ENCODE measurements around the gene PPP1R15A.
A peak's percentile ranks its signal among the peaks of the same experiment; 100 is the strongest.
"Not testable (repeated sequence)": the region's sequence is repeated elsewhere in the genome, so short reads cannot be mapped to it uniquely, and the experiment has no call there.

Gene PPP1R15A

GRCh38 chr19:48867746-48868113 is 4.5 kb upstream of the PPP1R15A start:
- H3K9me3 ChIP-seq = no peaks in the 10 kb centered on the region
- no peak overlapping the region for H3K4me3 ChIP-seq (ENCODE audit: low read depth in 1 of 2, low read length in 1 of 2)
- no peaks in the 10 kb centered on the region for H3K36me3 ChIP-seq
- peaks cover 3 to 7% of the 10 kb centered on the region in 2 experiments for H3K4me1 ChIP-seq (ENCODE audit: control insufficient read depth in 1 of 2, insufficient read depth in 1 of 2, low read depth in 1 of 2, low read length in 1 of 2)
- H3K27me3 ChIP-seq = peaks cover 16% of the 10 kb centered on the region
- TF ChIP-seq CTCF (IDR thresholded peaks at IDR 0.05) = no peak
- no peak overlapping the region for H3K27ac ChIP-seq

GRCh38 chr19:48868114-48868886 is 3.9 kb upstream of the PPP1R15A start, which contains the start of gene PLEKHA4:
PLEKHA4 (minus strand) TSS chr19:48868617; CDS start chr19:48867620, 997 bp downstream.
- Histone ChIP-seq H3K27me3 (peaks cover 16% of the 10 kb centered on the region), H3K9me3 (no peaks in the 10 kb centered on the region), H3K36me3 (peaks cover 3% of the 10 kb centered on the region), H3K4me3 (ENCODE audit: low read depth in 1 of 2, low read length in 1 of 2) (no peak within 1 kb of the TSS), H3K27ac (no peak within 1 kb of the TSS), H3K4me1 (ENCODE audit: control insufficient read depth in 1 of 2, insufficient read depth in 1 of 2, low read depth in 1 of 2, low read length in 1 of 2) (peaks cover 7 to 11% of the 10 kb centered on the region in 2 experiments)
- no peak for TF ChIP-seq CTCF (IDR thresholded peaks at IDR 0.05)

GRCh38 chr19:48870048-48870447 is 2.2 kb upstream of the PPP1R15A start:
- H3K4me3 ChIP-seq (ENCODE audit: low read depth in 1 of 2, low read length in 1 of 2) = no peak overlapping the region
- H3K27me3 ChIP-seq = peaks cover 16% of the 10 kb centered on the region
- no peaks in the 10 kb centered on the region for H3K9me3 ChIP-seq
- no peak for TF ChIP-seq CTCF (IDR thresholded peaks at IDR 0.05)
- H3K27ac ChIP-seq = no peak overlapping the region
- peaks cover 20% of the 10 kb centered on the region for H3K36me3 ChIP-seq
- H3K4me1 ChIP-seq (ENCODE audit: control insufficient read depth in 1 of 2, insufficient read depth in 1 of 2, low read depth in 1 of 2, low read length in 1 of 2) = peaks cover 24 to 28% of the 10 kb centered on the region in 2 experiments

GRCh38 chr19:48871471-48872181 is 595 bp upstream of the PPP1R15A start:
- Histone ChIP-seq H3K27me3 (peaks cover 12% of the 10 kb centered on the region), H3K4me1 (ENCODE audit: control insufficient read depth in 1 of 2, insufficient read depth in 1 of 2, low read depth in 1 of 2, low read length in 1 of 2) (peaks cover 40 to 44% of the 10 kb centered on the region in 2 experiments), H3K27ac (peak overlapping the region; percentile 98), H3K4me3 (ENCODE audit: low read depth in 1 of 2, low read length in 1 of 2) (peak overlapping the region; percentile 90 to 99), H3K36me3 (peaks cover 36% of the 10 kb centered on the region)
- not testable (repeated sequence) for H3K9me3 ChIP-seq

GRCh38 chr19:48872884-48873475 is 759 bp downstream of the PPP1R15A start:
- Histone ChIP-seq H3K4me1 (ENCODE audit: control insufficient read depth in 1 of 2, insufficient read depth in 1 of 2, low read depth in 1 of 2, low read length in 1 of 2) (peaks cover 40 to 44% of the 10 kb centered on the region in 2 experiments), H3K4me3 (ENCODE audit: low read depth in 1 of 2, low read length in 1 of 2) (peak overlapping the region; percentile 90 to 99), H3K36me3 (peaks cover 50% of the 10 kb centered on the region), H3K9me3 (no peaks in the 10 kb centered on the region), H3K27me3 (no peaks in the 10 kb centered on the region), H3K27ac (peak overlapping the region; percentile 98)
- no peak for TF ChIP-seq CTCF (IDR thresholded peaks at IDR 0.05)

Data from neutrophil (primary cell).